Measurements from ENCODE around the gene PRLHR. TPM values are rescaled to one million over a fixed set of nuclear protein-coding genes. Genes with fewer than 3 reads are reported as not detected.

PRLHR gene
- total RNA-seq, 2 experiments from 2014 or later = not detected

GRCh38 chr10:118569241-118569881 is 26.1 kb downstream of the PRLHR start:
- H3K27me3 Mint-ChIP-seq (ENCODE audit: low read depth) = no peaks in the 10 kb centered on the region
- no peaks in the 10 kb centered on the region for H3K36me3 Mint-ChIP-seq (ENCODE audit: low read depth)
- no peaks in the 10 kb centered on the region for H3K9me3 Mint-ChIP-seq (ENCODE audit: insufficient read depth)
- no peak for ATAC-seq
- no peak overlapping the region for H3K4me3 Mint-ChIP-seq
- peaks cover 9% of the 10 kb centered on the region for H3K4me1 Mint-ChIP-seq (ENCODE audit: low read depth)
- ChIA-PET CTCF (interaction anchor here (0.8 to 5.1 kb wide), 13 partner anchors 9 to 280 kb away, joined by 3 to 97 read pairs (median 7); no protein-coding TSS in a partner anchor), POLR2A (no interaction called here)
- no peak for DNase-seq
- no peak overlapping the region for H3K27ac Mint-ChIP-seq

GRCh38 chr10:118568327-118568848 is 27.1 kb downstream of the PRLHR start:
- Mint-ChIP-seq H3K9me3 (ENCODE audit: insufficient read depth) (no peaks in the 10 kb centered on the region), H3K4me3 (no peak overlapping the region), H3K36me3 (ENCODE audit: low read depth) (no peaks in the 10 kb centered on the region), H3K4me1 (ENCODE audit: low read depth) (peaks cover 9% of the 10 kb centered on the region), H3K27ac (no peak overlapping the region), H3K27me3 (ENCODE audit: low read depth) (peaks cover 4% of the 10 kb centered on the region)
- ChIA-PET POLR2A (interaction anchor here (0.6 kb wide), 1 partner anchor 144 kb away, joined by 3 read pairs; no protein-coding TSS in a partner anchor), CTCF (interaction anchor here (0.8 to 5.1 kb wide), 21 partner anchors 10 to 299 kb away, joined by 3 to 97 read pairs (median 5); partner anchors contain the start of gene CACUL1)
- DNase-seq (peak; percentile 73), ATAC-seq (peak; percentile 75)

DNA sequence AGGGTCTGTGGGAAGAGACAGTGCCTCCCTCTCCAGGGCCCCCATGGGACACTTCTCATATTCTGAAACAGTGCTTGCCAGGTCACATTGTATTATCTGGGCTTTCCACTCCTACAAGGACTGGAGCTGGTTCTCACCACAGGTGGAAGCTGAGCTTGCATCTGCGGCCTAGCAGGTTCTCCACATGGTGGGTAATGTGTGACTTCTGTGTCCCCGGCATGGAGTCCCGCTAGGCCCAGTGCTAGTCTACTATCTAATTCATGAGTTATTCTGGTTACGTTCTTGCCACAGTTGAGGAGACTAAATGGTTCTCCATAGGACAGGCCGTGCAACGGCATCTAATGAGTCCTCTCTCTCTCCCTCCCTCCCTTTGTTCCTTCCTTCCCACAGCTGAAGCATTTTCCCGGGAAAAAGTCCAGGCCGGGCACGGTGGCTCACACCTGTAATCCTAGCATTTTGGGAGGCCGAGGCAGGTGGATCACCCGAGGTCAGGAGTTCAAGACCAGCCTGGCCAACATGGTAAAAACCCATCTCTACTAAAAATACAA is 27.7 kb downstream of the PRLHR start:
- no peak for DNase-seq
- H3K27me3 Mint-ChIP-seq (ENCODE audit: low read depth) = peaks cover 4% of the 10 kb centered on the region
- no peak overlapping the region for H3K4me3 Mint-ChIP-seq
- H3K27ac Mint-ChIP-seq = no peak overlapping the region
- no peak for ATAC-seq
- POLR2A ChIA-PET = no interaction called here
- CTCF ChIA-PET = interaction anchor here (0.8 to 5.1 kb wide), 21 partner anchors 11 to 300 kb away, joined by 3 to 97 read pairs (median 4); partner anchors contain the start of gene CACUL1
- peaks cover 9% of the 10 kb centered on the region for H3K4me1 Mint-ChIP-seq (ENCODE audit: low read depth)
- no peaks in the 10 kb centered on the region for H3K9me3 Mint-ChIP-seq (ENCODE audit: insufficient read depth)
- H3K36me3 Mint-ChIP-seq (ENCODE audit: low read depth) = no peaks in the 10 kb centered on the region

- Mint-ChIP-seq H3K9me3 (ENCODE audit: insufficient read depth) (no peaks in the 10 kb centered on the region), H3K4me3 (no peak overlapping the region), H3K4me1 (ENCODE audit: low read depth) (peaks cover 9% of the 10 kb centered on the region), H3K36me3 (ENCODE audit: low read depth) (no peaks in the 10 kb centered on the region), H3K27me3 (ENCODE audit: low read depth) (peaks cover 6% of the 10 kb centered on the region), H3K27ac (no peak overlapping the region)
- ChIA-PET POLR2A (no interaction called here), CTCF (interaction anchor here (0.8 to 5.1 kb wide), 3 partner anchors 45 to 283 kb away, joined by 3 to 97 read pairs (median 17); no protein-coding TSS in a partner anchor)
- DNase-seq (no peak), ATAC-seq (no peak)
Measured at GRCh38 chr10:118566911-118567310, 28.5 kb downstream of the PRLHR start.

- ChIA-PET CTCF (interaction anchor here (0.8 to 1.0 kb wide), 2 partner anchors 156 to 160 kb away, joined by 3 read pairs; no protein-coding TSS in a partner anchor), POLR2A (no interaction called here)
- ATAC-seq (no peak), DNase-seq (no peak)
- Mint-ChIP-seq H3K27ac (no peak overlapping the region), H3K9me3 (ENCODE audit: insufficient read depth) (no peaks in the 10 kb centered on the region), H3K27me3 (ENCODE audit: low read depth) (peaks cover 6% of the 10 kb centered on the region), H3K36me3 (ENCODE audit: low read depth) (no peaks in the 10 kb centered on the region), H3K4me1 (ENCODE audit: low read depth) (peaks cover 9% of the 10 kb centered on the region), H3K4me3 (no peak overlapping the region)
Measured at GRCh38 chr10:118565301-118566075, 30.0 kb downstream of the PRLHR start.

DNA sequence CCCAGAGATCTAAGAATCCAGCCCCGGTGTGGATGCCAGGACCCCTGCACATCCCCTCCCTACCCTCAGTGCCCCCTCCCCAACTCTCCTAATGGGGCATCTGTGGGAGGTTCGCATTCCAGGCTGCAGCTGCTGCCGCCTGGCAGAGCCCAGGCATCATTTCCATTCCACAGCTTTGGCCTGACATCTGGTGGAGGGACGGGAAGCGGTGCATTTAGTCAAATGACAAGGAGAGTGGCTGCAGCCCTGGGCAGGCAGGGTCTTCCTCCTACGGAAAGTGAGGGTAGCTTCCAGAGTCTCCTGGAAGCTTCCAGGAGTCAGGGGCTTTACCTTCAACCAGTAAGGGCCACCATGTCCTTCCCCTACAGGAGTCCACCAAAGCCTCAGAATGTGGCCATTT is 30.8 kb downstream of the PRLHR start:
- no peaks in the 10 kb centered on the region for H3K9me3 Mint-ChIP-seq (ENCODE audit: insufficient read depth)
- peaks cover 9% of the 10 kb centered on the region for H3K4me1 Mint-ChIP-seq (ENCODE audit: low read depth)
- ChIA-PET CTCF (interaction anchor here (0.9 kb wide), 1 partner anchor 20 kb away, joined by 4 read pairs; no protein-coding TSS in a partner anchor), POLR2A (no interaction called here)
- ATAC-seq (no peak), DNase-seq (no peak)
- H3K4me3 Mint-ChIP-seq = no peak overlapping the region
- H3K27ac Mint-ChIP-seq = no peak overlapping the region
- peaks cover 6% of the 10 kb centered on the region for H3K27me3 Mint-ChIP-seq (ENCODE audit: low read depth)
- no peaks in the 10 kb centered on the region for H3K36me3 Mint-ChIP-seq (ENCODE audit: low read depth)

GRCh38 chr10:118564114-118564513 is 31.3 kb downstream of the PRLHR start:
- Mint-ChIP-seq H3K4me1 (ENCODE audit: low read depth) (peaks cover 9% of the 10 kb centered on the region), H3K27ac (no peak overlapping the region), H3K36me3 (ENCODE audit: low read depth) (no peaks in the 10 kb centered on the region), H3K9me3 (ENCODE audit: insufficient read depth) (no peaks in the 10 kb centered on the region), H3K4me3 (no peak overlapping the region), H3K27me3 (ENCODE audit: low read depth) (peaks cover 6% of the 10 kb centered on the region)
- CTCF ChIA-PET = interaction anchor here (0.9 kb wide), 2 partner anchors 20 to 157 kb away, joined by 4 read pairs; no protein-coding TSS in a partner anchor
- DNase-seq (no peak), ATAC-seq (no peak)
- POLR2A ChIA-PET = no interaction called here

GRCh38 chr10:118563373-118563890 is 32.0 kb downstream of the PRLHR start:
- peaks cover 2% of the 10 kb centered on the region for H3K4me1 Mint-ChIP-seq (ENCODE audit: low read depth)
- no peak for DNase-seq
- no peak overlapping the region for H3K4me3 Mint-ChIP-seq
- no peak overlapping the region for H3K27ac Mint-ChIP-seq
- no peaks in the 10 kb centered on the region for H3K36me3 Mint-ChIP-seq (ENCODE audit: low read depth)
- H3K9me3 Mint-ChIP-seq (ENCODE audit: insufficient read depth) = no peaks in the 10 kb centered on the region
- POLR2A ChIA-PET = no interaction called here
- CTCF ChIA-PET = interaction anchor here (0.9 kb wide), 1 partner anchor 158 kb away, joined by 4 read pairs; no protein-coding TSS in a partner anchor
- peaks cover 6% of the 10 kb centered on the region for H3K27me3 Mint-ChIP-seq (ENCODE audit: low read depth)
- no peak for ATAC-seq

DNA sequence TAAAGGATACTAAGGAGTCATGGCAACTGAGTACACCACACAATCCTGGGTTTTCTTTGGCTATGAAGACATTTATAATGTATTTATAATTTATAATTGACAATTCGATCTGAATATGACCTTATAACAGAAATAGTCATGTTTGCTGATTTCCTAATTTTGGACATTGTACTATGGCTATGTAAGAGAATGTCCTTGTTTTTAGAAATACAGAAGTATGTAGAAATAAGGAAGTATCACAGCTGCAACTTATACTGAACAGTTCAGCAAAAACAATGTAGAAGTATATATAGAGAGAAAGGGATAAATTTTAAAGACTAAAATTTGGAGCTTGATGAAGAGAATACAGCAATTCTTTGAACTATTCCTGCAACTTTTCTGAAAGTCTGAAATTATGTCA is 32.6 kb downstream of the PRLHR start:
- CTCF ChIA-PET = no interaction called here
- H3K27ac Mint-ChIP-seq = no peak overlapping the region
- no peak for DNase-seq

GRCh38 chr10:118557946-118558345 is 37.5 kb downstream of the PRLHR start:
- no peak overlapping the region for H3K4me3 Mint-ChIP-seq
- H3K27me3 Mint-ChIP-seq (ENCODE audit: low read depth) = peaks cover 24% of the 10 kb centered on the region
- H3K4me1 Mint-ChIP-seq (ENCODE audit: low read depth) = no peaks in the 10 kb centered on the region
- no peaks in the 10 kb centered on the region for H3K9me3 Mint-ChIP-seq (ENCODE audit: insufficient read depth)
- no peak overlapping the region for H3K27ac Mint-ChIP-seq
- H3K36me3 Mint-ChIP-seq (ENCODE audit: low read depth) = no peaks in the 10 kb centered on the region
- ChIA-PET CTCF (interaction anchor here (1.5 kb wide), 1 partner anchor 163 kb away, joined by 5 read pairs; no protein-coding TSS in a partner anchor), POLR2A (no interaction called here)
- no peak for ATAC-seq
- no peak for DNase-seq

More for the DNA sequence above, 32.6 kb downstream of the PRLHR start:
- Mint-ChIP-seq H3K9me3 (ENCODE audit: insufficient read depth) (no peaks in the 10 kb centered on the region), H3K27me3 (ENCODE audit: low read depth) (peaks cover 6% of the 10 kb centered on the region), H3K4me3 (no peak overlapping the region), H3K36me3 (ENCODE audit: low read depth) (no peaks in the 10 kb centered on the region), H3K4me1 (ENCODE audit: low read depth) (no peaks in the 10 kb centered on the region)
- ATAC-seq = no peak
- POLR2A ChIA-PET = no interaction called here

DNA sequence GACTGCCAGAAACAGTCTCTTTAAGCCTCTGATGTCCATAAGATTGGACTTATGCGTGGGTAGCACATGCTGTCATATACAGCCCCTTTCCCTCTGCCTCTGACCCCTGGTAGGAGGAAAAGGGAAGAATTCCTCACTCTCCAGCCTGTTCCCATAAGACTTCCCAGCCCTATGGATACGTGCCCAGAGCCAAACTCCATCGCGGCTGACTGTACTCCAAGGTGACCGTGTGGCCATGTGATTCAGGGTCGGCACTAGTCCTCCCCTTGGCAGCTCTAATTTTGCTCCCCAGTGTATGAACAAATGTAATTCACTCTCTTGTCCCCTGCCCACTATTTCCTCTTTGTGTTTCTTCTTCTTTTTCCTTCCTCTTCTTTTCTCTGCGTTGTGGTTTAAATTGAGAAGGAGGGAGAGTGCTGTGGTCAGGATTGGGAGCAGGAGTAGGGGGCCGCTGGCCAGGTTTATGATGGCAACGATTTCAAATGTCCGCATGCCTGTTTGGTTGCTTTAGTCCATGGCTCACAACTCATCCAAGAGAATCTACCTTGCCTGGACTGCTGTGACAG is 43.8 kb downstream of the PRLHR start:
- H3K9me3 Mint-ChIP-seq (ENCODE audit: insufficient read depth) = no peaks in the 10 kb centered on the region
- no peak overlapping the region for H3K27ac Mint-ChIP-seq
- H3K27me3 Mint-ChIP-seq (ENCODE audit: low read depth) = peaks cover 39% of the 10 kb centered on the region
- CTCF ChIA-PET = no interaction called here
- no peak for DNase-seq
- no peaks in the 10 kb centered on the region for H3K4me1 Mint-ChIP-seq (ENCODE audit: low read depth)
- H3K4me3 Mint-ChIP-seq = no peak overlapping the region
- POLR2A ChIA-PET = no interaction called here
- no peaks in the 10 kb centered on the region for H3K36me3 Mint-ChIP-seq (ENCODE audit: low read depth)
- no peak for ATAC-seq

Data from activated CD8-positive, alpha-beta T cell treated with anti-CD3 and anti-CD28 coated beads, Interleukin-2, amount 10 ng/mL, durations not matched to agents 7 days and 5 days (primary cell).